Stimulated activated CD4-positive, alpha-beta T cell treated with anti-CD3 and anti-CD28 coated beads, Interleukin-4, amount 100 ng/mL, for 1 hour (primary cell): ENCODE measurements around the gene HNMT.

ENCODE experiments used
- DNase-seq: peaks from one replicate; pipeline ENCODE4 v3.0.0-alpha.2; 2020

The HNMT gene

DNA sequence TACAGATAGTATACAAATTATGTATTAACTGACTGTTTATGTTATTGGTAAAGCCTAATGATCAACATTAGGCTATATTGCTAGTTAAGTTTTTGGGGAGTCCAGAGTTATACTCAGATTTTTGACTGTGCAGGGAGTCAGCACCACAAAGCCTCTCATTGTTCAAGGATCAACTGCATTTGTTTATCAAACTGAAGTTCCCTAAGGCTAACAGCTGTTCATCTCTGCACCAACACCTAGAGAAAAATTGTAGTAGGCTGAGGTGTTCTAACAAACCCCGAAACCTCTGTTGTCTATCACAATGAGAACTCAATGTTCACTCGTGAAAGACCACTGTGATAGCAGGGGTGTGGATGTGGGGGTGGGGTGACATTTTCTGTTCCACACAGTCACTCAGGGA lies 97.7 kb downstream of the HNMT start:
- DNase-seq, result no peak

DNA sequence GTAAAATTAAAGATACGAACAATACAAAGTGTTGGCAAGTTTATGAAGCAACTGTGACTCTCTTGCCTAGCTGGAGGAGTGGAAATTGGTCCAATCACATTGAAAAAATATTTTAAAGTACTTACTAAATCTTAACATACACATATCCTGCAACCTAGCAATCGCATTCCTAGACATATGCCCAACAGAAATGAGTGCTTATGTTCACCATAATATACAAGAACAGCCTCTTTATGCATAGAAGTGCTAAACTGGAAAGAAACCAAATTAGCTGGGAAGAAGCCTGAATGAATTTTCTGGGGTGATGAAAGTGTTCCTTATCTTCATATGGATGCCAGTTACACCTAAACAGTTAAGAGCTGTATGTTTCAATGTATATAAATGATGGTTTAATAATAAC lies 98.9 kb downstream of the HNMT start:
- DNase-seq, result no peak
